ENCODE results near the gene RBFOX2. TPM values are rescaled to one million over a fixed set of nuclear protein-coding genes. Genes with fewer than 3 reads are reported as not detected.

RBFOX2 gene
- total RNA-seq, 1 donor from 2014 or later, result 126 TPM

DNA sequence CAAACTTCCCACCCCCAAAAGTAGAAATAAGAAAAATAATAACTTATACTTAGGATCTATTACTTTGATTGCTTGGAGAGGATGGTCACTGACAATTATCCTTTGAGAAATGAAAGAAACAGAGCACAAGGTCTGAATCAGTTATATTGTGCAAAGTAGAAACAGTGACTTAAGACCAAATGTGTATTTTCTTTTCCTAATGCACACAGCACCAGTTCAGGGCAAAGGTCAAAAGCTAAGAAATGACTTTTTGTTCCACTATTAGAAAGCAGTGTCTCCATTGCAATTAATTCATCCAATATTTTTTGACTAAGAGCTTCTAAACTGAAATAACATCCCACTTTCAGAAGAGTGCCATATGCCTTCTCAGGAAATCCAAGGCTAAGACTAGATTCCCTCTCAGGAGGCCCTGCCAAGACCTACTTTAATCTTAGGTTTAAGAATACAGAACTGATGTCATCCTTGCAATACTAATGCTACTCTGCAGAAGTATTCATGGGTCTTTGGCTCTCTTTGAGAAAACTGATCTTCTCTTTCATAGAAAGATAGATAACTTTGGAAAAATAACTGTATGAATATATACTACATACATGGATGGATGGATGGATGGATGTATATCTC is 164.0 kb downstream of the RBFOX2 start:
- H3K27me3 Mint-ChIP-seq (ENCODE audit: low read depth), result no peaks in the 10 kb centered on the region
- no peak overlapping the region for H3K27ac Mint-ChIP-seq (ENCODE audit: unreplicated experiment)
- H3K4me1 Mint-ChIP-seq, result peaks cover 29% of the 10 kb centered on the region
- no peak for DNase-seq (ENCODE audit: low read depth, low spot score)
- TF ChIP-seq, protein P1, sequence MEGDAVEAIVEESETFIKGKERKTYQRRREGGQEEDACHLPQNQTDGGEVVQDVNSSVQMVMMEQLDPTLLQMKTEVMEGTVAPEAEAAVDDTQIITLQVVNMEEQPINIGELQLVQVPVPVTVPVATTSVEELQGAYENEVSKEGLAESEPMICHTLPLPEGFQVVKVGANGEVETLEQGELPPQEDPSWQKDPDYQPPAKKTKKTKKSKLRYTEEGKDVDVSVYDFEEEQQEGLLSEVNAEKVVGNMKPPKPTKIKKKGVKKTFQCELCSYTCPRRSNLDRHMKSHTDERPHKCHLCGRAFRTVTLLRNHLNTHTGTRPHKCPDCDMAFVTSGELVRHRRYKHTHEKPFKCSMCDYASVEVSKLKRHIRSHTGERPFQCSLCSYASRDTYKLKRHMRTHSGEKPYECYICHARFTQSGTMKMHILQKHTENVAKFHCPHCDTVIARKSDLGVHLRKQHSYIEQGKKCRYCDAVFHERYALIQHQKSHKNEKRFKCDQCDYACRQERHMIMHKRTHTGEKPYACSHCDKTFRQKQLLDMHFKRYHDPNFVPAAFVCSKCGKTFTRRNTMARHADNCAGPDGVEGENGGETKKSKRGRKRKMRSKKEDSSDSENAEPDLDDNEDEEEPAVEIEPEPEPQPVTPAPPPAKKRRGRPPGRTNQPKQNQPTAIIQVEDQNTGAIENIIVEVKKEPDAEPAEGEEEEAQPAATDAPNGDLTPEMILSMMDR (conservative IDR thresholded peaks at IDR 0.05), result no peak
- no peaks in the 10 kb centered on the region for H3K9me3 Mint-ChIP-seq
- H3K4me3 Mint-ChIP-seq, result no peak overlapping the region
- no peaks in the 10 kb centered on the region for H3K36me3 Mint-ChIP-seq (ENCODE audit: low read depth)

DNA sequence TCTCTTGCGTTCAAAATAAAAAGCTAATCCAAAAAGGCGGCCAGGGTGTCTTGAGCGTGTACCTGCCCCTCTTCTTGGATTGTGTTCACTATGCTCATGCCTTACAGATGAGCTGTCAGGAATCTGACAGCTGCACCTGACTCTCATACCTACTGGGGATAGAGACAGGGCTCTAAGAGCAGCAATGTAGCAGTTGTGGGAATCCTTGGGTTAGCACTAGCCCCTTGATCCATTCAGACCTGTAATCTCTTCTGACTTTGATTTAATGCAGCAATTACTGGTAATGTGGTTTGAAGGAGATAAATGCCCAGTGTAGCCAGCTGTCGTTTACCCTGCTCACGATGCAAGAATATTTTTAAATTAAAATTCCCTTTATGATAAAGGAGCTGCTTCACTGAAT is 165.2 kb downstream of the RBFOX2 start:
- TF ChIP-seq, protein P1 (conservative IDR thresholded peaks at IDR 0.05), result no peak
- H3K27me3 Mint-ChIP-seq (ENCODE audit: low read depth), result no peaks in the 10 kb centered on the region
- no peak for DNase-seq (ENCODE audit: low read depth, low spot score)
- no peak overlapping the region for H3K4me3 Mint-ChIP-seq
- H3K4me1 Mint-ChIP-seq, result peaks cover 29% of the 10 kb centered on the region
- no peaks in the 10 kb centered on the region for H3K9me3 Mint-ChIP-seq
- no peak overlapping the region for H3K27ac Mint-ChIP-seq (ENCODE audit: unreplicated experiment)
- no peaks in the 10 kb centered on the region for H3K36me3 Mint-ChIP-seq (ENCODE audit: low read depth)

DNA sequence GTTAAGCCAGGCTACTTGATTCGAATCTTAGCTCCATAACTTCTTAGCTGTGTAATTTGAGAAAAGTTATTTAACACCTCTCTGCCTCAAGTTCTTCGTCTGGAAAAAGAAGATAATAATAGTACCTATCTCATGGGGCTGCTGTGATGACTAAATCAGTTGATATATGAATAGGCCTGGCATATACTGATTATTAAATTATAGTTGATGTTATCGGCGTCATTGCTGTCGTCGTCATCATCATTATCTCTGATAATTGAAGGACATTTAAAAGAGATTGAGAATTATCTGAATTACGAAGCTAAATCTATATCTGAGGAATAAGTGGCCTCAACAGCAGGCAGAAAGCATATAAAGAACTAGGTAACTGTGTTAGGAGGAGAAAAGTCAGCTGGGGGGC is 165.9 kb downstream of the RBFOX2 start:
- Mint-ChIP-seq H3K36me3 (ENCODE audit: low read depth) (no peaks in the 10 kb centered on the region), H3K9me3 (no peaks in the 10 kb centered on the region), H3K4me1 (peaks cover 30% of the 10 kb centered on the region), H3K27ac (ENCODE audit: unreplicated experiment) (no peak overlapping the region), H3K4me3 (no peak overlapping the region), H3K27me3 (ENCODE audit: low read depth) (no peaks in the 10 kb centered on the region)
- TF ChIP-seq, protein P1 (conservative IDR thresholded peaks at IDR 0.05), result no peak
- no peak for DNase-seq (ENCODE audit: low read depth, low spot score)

DNA sequence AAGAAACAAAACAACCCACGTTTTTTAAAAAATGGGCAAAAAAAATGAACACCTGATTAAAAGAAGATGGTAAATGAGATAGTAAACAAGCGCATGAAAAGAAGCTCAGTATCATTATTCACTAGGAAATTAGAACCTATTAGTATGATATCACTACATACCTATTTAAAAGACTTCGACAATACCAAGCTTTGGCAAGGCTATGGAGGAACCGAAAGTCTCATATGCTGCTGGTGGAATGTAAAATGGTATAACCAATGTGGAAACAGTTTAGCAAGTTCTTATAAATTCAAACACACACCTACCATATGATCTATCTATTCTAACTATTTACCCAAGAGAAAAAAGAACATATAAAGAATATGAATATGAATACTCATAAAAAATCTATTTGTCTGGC is 167.2 kb downstream of the RBFOX2 start:
- Mint-ChIP-seq H3K36me3 (ENCODE audit: low read depth) (no peaks in the 10 kb centered on the region), H3K27ac (ENCODE audit: unreplicated experiment) (no peak overlapping the region), H3K9me3 (no peaks in the 10 kb centered on the region), H3K4me1 (peaks cover 26% of the 10 kb centered on the region), H3K27me3 (ENCODE audit: low read depth) (no peaks in the 10 kb centered on the region), H3K4me3 (no peak overlapping the region)
- TF ChIP-seq, protein P1 (conservative IDR thresholded peaks at IDR 0.05), result no peak
- DNase-seq (ENCODE audit: low read depth, low spot score), result no peak

DNA sequence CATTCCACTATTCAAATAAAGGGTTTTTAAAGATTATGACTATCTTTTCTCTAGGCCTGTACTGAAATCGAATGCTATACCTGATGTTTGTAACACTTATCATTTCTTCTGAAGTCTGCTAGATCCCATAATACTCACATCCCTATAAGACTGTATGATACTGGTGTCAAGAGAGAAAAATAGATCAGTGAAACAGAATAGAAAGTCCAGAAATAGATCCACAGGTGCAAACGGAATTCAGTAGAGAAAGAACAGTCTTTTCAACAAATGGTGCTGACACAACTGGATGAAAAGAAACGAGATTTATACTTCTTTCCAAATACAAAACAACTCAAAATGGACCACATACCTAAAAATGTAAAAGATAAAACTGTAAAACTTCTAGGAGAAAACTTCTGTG is 167.8 kb downstream of the RBFOX2 start:
- H3K9me3 Mint-ChIP-seq, result no peaks in the 10 kb centered on the region
- H3K4me1 Mint-ChIP-seq, result peaks cover 23% of the 10 kb centered on the region
- no peaks in the 10 kb centered on the region for H3K27me3 Mint-ChIP-seq (ENCODE audit: low read depth)
- H3K27ac Mint-ChIP-seq (ENCODE audit: unreplicated experiment), result no peak overlapping the region
- DNase-seq (ENCODE audit: low read depth, low spot score), result no peak
- TF ChIP-seq, protein P1 (conservative IDR thresholded peaks at IDR 0.05), result no peak
- no peaks in the 10 kb centered on the region for H3K36me3 Mint-ChIP-seq (ENCODE audit: low read depth)
- no peak overlapping the region for H3K4me3 Mint-ChIP-seq

Measured in neural crest cell (in vitro differentiated cells).